OCI-LY1 (cell line): ENCODE results near the gene IGSF3.

Source experiments
- H2AFZ ChIP-seq: fragments of 200-600 bp; sonication (generic), shearing (Covaris generic); 2 replicates; pipeline ENCODE4 v1.6.0; 2014; ENCODE audit warnings: antibody characterized with exemption, mild to moderate bottlenecking, low read length
- H3F3A ChIP-seq: fragments of 200-600 bp; sonication (generic), shearing (Covaris generic); 2 replicates; pipeline ENCODE4 v1.6.0; 2014; ENCODE audit warnings: mild to moderate bottlenecking, antibody characterized with exemption, low read length, moderate library complexity; ENCODE audit not compliant: insufficient read depth
- H3K27ac ChIP-seq: fragments of 200-600 bp; sonication (generic); 2 replicates; pipeline ENCODE4 v1.5.1; 2014; ENCODE audit warnings: low read length, mixed run types, mild to moderate bottlenecking, low read depth; ENCODE audit not compliant: poor library complexity, severe bottlenecking
- H3K27me3 ChIP-seq: fragments of 200-600 bp; sonication (generic); 2 replicates; pipeline ENCODE4 v1.6.0; 2014; ENCODE audit warnings: antibody characterized with exemption, mild to moderate bottlenecking, low read length, moderate library complexity; ENCODE audit not compliant: insufficient read depth
- H3K36me3 ChIP-seq: fragments of 200-600 bp; sonication (generic); 2 replicates; pipeline ENCODE4 v1.6.1; 2014; ENCODE audit warnings: mild to moderate bottlenecking, antibody characterized with exemption, low read length, moderate library complexity, mixed read lengths; ENCODE audit not compliant: insufficient read depth
- H3K4me1 ChIP-seq: fragments of 200-600 bp; sonication (generic); 2 replicates; pipeline ENCODE4 v1.5.1; 2014; ENCODE audit warnings: mild to moderate bottlenecking, low read length, moderate library complexity; ENCODE audit not compliant: insufficient read depth, severe bottlenecking
- H3K4me2 ChIP-seq: fragments of 200-600 bp; sonication (generic), shearing (Covaris generic); 2 replicates; pipeline ENCODE4 v1.6.1; 2014; ENCODE audit warnings: low read length
- H3K4me3 ChIP-seq: fragments of 200-600 bp; sonication (generic); 2 replicates; pipeline ENCODE4 v1.5.1; 2014; ENCODE audit warnings: low read length, low read depth, mild to moderate bottlenecking, mixed read lengths; ENCODE audit not compliant: poor library complexity, severe bottlenecking
- H3K79me2 ChIP-seq: fragments of 200-600 bp; shearing (Covaris generic); 2 replicates; pipeline ENCODE4 v1.6.1; 2016; ENCODE audit warnings: mixed run types, low read length, mixed read lengths; ENCODE audit not compliant: insufficient read depth
- H3K9ac ChIP-seq: fragments of 200-600 bp; sonication (generic), shearing (Covaris generic); 2 replicates; pipeline ENCODE4 v1.6.1; 2014; ENCODE audit warnings: mild to moderate bottlenecking, low read length, mixed read lengths
- H3K9me2 ChIP-seq: fragments of 200-600 bp; sonication (generic), shearing (Covaris generic); 2 replicates; pipeline ENCODE4 v1.6.1; 2014; ENCODE audit warnings: low read depth, mild to moderate bottlenecking, low read length, mixed read lengths
- H3K9me3 ChIP-seq: fragments of 200-600 bp; shearing (Covaris generic); 2 replicates; pipeline ENCODE4 v1.6.1; 2014; ENCODE audit warnings: low read length, mixed read lengths
- H4K20me1 ChIP-seq: fragments of 200-600 bp; sonication (generic), shearing (Covaris generic); 2 replicates; pipeline ENCODE4 v1.6.0; 2016; ENCODE audit warnings: mild to moderate bottlenecking, low read length; ENCODE audit not compliant: insufficient read depth
- CTCF ChIP-seq: fragments of 200-600 bp; sonication (generic), shearing (Covaris generic); IDR thresholded peaks from 2 replicates; pipeline ENCODE4 v1.5.1; 2017; ENCODE audit warnings: mild to moderate bottlenecking, antibody characterized with exemption, low read length, moderate library complexity, mixed read lengths
- EZH2 ChIP-seq: fragments of 200-600 bp; sonication (generic), shearing (Covaris generic); IDR thresholded peaks from 2 replicates; pipeline ENCODE4 v1.8.0; 2017; ENCODE audit warnings: borderline replicate concordance, mixed run types, mild to moderate bottlenecking, antibody characterized with exemption, low read length, moderate library complexity, mixed read lengths

Gene IGSF3

DNA sequence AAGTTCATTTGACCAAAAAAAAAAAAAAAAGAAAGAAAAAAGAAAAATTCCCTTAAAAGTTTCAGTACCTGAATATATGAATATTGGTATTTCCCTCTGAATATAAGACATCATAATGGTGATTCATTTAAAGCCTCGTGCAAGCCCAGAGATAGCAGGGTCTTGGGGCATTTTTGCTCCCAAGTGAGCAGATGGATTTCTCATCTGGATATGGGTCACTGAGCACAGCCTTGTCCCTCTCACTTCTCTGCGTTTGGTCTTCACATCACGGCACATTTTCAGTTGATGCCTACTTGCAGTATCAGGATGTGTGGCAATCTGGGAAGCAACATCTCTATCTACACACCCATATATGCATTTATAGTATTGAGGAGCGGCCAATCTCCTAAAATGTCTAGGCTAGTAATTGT lies 109.4 kb downstream of the IGSF3 start:
- no peaks in the 10 kb centered on the region for H3K9me2 ChIP-seq
- H3K9ac ChIP-seq, result no peak overlapping the region
- H4K20me1 ChIP-seq, result no peaks in the 10 kb centered on the region
- H2AFZ ChIP-seq, result no peak overlapping the region
- H3K4me2 ChIP-seq, result no peak overlapping the region
- no peak overlapping the region for H3K4me3 ChIP-seq
- H3K4me1 ChIP-seq, result no peaks in the 10 kb centered on the region
- H3K9me3 ChIP-seq, result no peaks in the 10 kb centered on the region
- H3K27me3 ChIP-seq, result no peaks in the 10 kb centered on the region
- H3K36me3 ChIP-seq, result no peaks in the 10 kb centered on the region
- no peak overlapping the region for H3K27ac ChIP-seq
- no peaks in the 10 kb centered on the region for H3K79me2 ChIP-seq
- H3F3A ChIP-seq, result no peaks in the 10 kb centered on the region
- TF ChIP-seq EZH2 (no peak), CTCF (no peak)

DNA sequence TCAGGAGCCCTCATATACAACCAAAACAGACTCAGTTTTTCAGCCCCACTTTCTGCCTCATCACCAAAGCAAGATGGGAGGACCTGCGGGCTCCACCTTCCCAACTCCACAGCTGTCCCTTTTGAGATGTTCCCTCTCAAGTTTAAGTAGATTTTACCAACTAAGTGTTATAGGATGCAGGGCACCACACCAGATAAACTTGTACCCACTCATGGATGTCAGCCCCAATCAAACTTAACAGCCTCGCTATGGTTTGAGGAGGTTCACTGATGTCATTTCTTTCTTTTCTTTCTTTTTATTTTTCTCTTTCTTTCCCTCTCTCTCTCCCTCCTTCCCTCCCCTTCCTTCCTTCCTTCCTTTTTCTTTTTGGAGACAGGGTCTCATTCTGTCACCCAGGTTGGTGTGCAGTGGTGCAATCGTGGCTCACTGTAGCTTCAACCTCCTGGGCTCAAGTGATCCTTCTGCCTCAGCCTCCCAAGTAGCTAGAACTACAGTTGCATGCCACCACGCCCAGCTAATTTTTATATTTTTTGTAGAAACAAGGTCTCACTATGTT lies 110.1 kb downstream of the IGSF3 start:
- H3K27ac ChIP-seq, result no peak overlapping the region
- TF ChIP-seq CTCF, result no peak
- TF ChIP-seq EZH2, result no peak
- H3K36me3 ChIP-seq, result no peaks in the 10 kb centered on the region
- H3K9ac ChIP-seq, result no peak overlapping the region
- no peaks in the 10 kb centered on the region for H3K9me2 ChIP-seq
- H4K20me1 ChIP-seq, result no peaks in the 10 kb centered on the region
- no peak overlapping the region for H3K4me2 ChIP-seq
- no peaks in the 10 kb centered on the region for H3K9me3 ChIP-seq
- H3F3A ChIP-seq, result no peaks in the 10 kb centered on the region
- H3K27me3 ChIP-seq, result no peaks in the 10 kb centered on the region
- no peaks in the 10 kb centered on the region for H3K79me2 ChIP-seq
- no peak overlapping the region for H2AFZ ChIP-seq
- H3K4me1 ChIP-seq, result no peaks in the 10 kb centered on the region
- H3K4me3 ChIP-seq, result no peak overlapping the region

DNA sequence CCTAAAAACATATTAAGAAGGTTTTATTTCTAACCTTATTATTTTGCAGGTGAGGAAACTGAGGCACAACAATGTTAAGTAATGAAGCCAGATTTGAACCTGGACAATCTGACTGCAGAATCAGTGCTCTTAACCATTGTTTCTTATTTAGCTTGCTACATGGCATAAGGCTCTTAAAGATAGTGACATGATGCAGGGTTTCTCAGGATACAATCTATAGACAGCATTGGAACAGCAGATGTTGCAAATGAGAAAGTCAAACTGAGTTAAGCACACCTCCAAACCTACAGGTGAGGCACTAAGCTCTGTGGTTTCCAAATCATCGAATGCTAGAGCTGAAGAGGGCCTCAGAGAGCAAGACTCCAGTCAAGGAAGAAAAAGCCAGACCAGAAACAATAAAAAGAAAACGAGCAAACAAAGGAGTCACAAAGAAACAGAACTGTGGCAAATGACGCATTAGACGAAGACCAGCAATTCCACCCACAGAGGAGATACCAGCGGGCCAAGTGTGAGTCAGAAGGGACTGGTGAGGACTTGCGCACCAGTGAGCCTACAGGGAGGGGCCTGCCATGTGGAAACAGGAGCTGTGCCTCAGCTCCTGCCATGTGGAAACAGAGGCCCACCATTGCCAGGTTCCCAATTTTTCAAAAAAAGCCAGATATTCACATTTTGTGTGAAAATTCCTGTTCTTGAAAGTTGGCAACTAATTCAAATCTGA lies 111.1 kb downstream of the IGSF3 start:
- H3K4me2 ChIP-seq, result no peak overlapping the region
- no peak overlapping the region for H3K27ac ChIP-seq

More for the DNA sequence above, 111.1 kb downstream of the IGSF3 start:
- Histone ChIP-seq H3K36me3 (no peaks in the 10 kb centered on the region), H3K4me1 (no peaks in the 10 kb centered on the region), H3K27me3 (no peaks in the 10 kb centered on the region), H3K9ac (no peak overlapping the region), H3K9me2 (no peaks in the 10 kb centered on the region), H3K4me3 (no peak overlapping the region), H4K20me1 (no peaks in the 10 kb centered on the region), H2AFZ (no peak overlapping the region), H3F3A (no peaks in the 10 kb centered on the region), H3K79me2 (no peaks in the 10 kb centered on the region), H3K9me3 (no peaks in the 10 kb centered on the region)
- TF ChIP-seq EZH2 (no peak), CTCF (no peak)
